Keratinocyte (primary cell): ENCODE results near the gene TFCP2L1. TPM values are rescaled to one million over a fixed set of nuclear protein-coding genes. Genes with fewer than 3 reads are reported as not detected.

Experiments
- DNase-seq: peaks from one replicate; pipeline ENCODE4 v3.0.0-alpha.2; 2011; ENCODE audit warnings: low read depth, missing footprints, low spot score
- FAIRE-seq: peaks from 2 replicates; lab custom pipeline; 2011; peaks lifted over from hg19 to GRCh38; lab: Jason Lieb, UNC
- H2AFZ ChIP-seq: 2 replicates; pipeline ENCODE4 v1.6.0; 2012; ENCODE audit warnings: low read length, control low read depth, inconsistent platforms; ENCODE audit not compliant: control insufficient read depth
- H3K27ac ChIP-seq: 2 replicates; pipeline ENCODE4 v1.5.1; 2011; ENCODE audit warnings: low read length; ENCODE audit not compliant: control insufficient read depth, insufficient read depth
- H3K27me3 ChIP-seq: 3 replicates; pipeline ENCODE4 v1.6.0; 2011; ENCODE audit warnings: low read length; ENCODE audit not compliant: control insufficient read depth, insufficient read depth; ENCODE audit errors: extremely low read depth
- H3K36me3 ChIP-seq, 2 experiments: 2 replicates in 1 of 2; 3 replicates in 1 of 2; pipeline ENCODE4 v1.5.1; 2011; ENCODE audit warnings: low read length in 2 of 2, mild to moderate bottlenecking in 1 of 2; ENCODE audit not compliant: control insufficient read depth in 2 of 2, insufficient read depth in 2 of 2; ENCODE audit errors: extremely low read depth in 1 of 2
- H3K4me1 ChIP-seq: 3 replicates; pipeline ENCODE4 v1.5.1; 2011; ENCODE audit warnings: low read length; ENCODE audit not compliant: control insufficient read depth, insufficient read depth; ENCODE audit errors: extremely low read depth
- H3K4me2 ChIP-seq: 3 replicates; pipeline ENCODE4 v1.6.0; 2011; ENCODE audit warnings: low read depth, low read length; ENCODE audit not compliant: control insufficient read depth, insufficient read depth; ENCODE audit errors: extremely low read depth
- H3K4me3 ChIP-seq, 3 experiments: fragments of 200-600 bp in 1 of 3; sonication (generic) in 1 of 3; 2 replicates in 2 of 3; 3 replicates in 1 of 3; pipeline ENCODE4 v1.5.1; 2011 to 2016; ENCODE audit warnings: low read length in 3 of 3, mild to moderate bottlenecking in 3 of 3, control low read depth in 2 of 3, inconsistent platforms in 1 of 3, low read depth in 1 of 3, mixed read lengths in 1 of 3, mixed run types in 1 of 3, moderate library complexity in 1 of 3; ENCODE audit not compliant: control insufficient read depth in 2 of 3, insufficient read depth in 2 of 3; ENCODE audit errors: extremely low read depth in 1 of 3
- H3K79me2 ChIP-seq: 2 replicates; pipeline ENCODE4 v1.6.0; 2012; ENCODE audit warnings: low read length; ENCODE audit not compliant: control insufficient read depth, insufficient read depth
- H3K9ac ChIP-seq: 3 replicates; pipeline ENCODE4 v1.6.0; 2011; ENCODE audit warnings: low read length; ENCODE audit not compliant: control insufficient read depth, insufficient read depth; ENCODE audit errors: extremely low read depth
- H3K9me1 ChIP-seq: 3 replicates; pipeline ENCODE4 v1.6.0; 2011; ENCODE audit warnings: low read length; ENCODE audit not compliant: control insufficient read depth, insufficient read depth; ENCODE audit errors: extremely low read depth
- H3K9me3 ChIP-seq: 2 replicates; pipeline ENCODE4 v1.5.1; 2012; ENCODE audit warnings: low read depth, low read length; ENCODE audit not compliant: control insufficient read depth
- H4K20me1 ChIP-seq: 3 replicates; pipeline ENCODE4 v1.6.0; 2011; ENCODE audit warnings: low read length; ENCODE audit not compliant: control insufficient read depth, insufficient read depth; ENCODE audit errors: extremely low read depth
- EZH2 ChIP-seq: IDR thresholded peaks from one replicate; pipeline ENCODE4 v1.6.1; 2012; ENCODE audit warnings: inconsistent platforms, mild to moderate bottlenecking, low read length, moderate library complexity
- dilution Hi-C: fragments of 300-500 bp; cut with MboI; formaldehyde crosslinking; loops from one replicate; pipeline ENCODE4 v1.7.0; 2020; ENCODE audit warnings: low sequenced_read_pairs; ENCODE audit not compliant: extremely low pct_ligation_motif_present
- polyA minus RNA-seq, 3 experiments: library from RNA; depleted of rRNA, polyadenylated mRNA; stranded (reverse); fragments of >200 nt; gene quantifications; 1 replicate in 1 of 3; 2 replicates in 1 of 3; 3 replicates in 1 of 3; pipeline ENCODE4 v1.2.3, GENCODE V29; 2011
- polyA plus RNA-seq, 5 experiments: library from polyadenylated mRNA; depleted of rRNA in 3 of 5; stranded (reverse) in 3 of 5; stranded (forward) in 1 of 5; unstranded in 1 of 5; fragments of >200 nt; gene quantifications; 1 replicate in 1 of 5; 2 replicates in 3 of 5; 3 replicates in 1 of 5; pipeline versions ENCODE4 v1.2.1 to v1.2.3, GENCODE V29; 2011 to 2012; ENCODE audit warnings: missing spikeins in 2 of 5, low read depth in 1 of 5, low replicate concordance in 1 of 5
- TF ChIP-seq, protein P1 (sequence below), 3 experiments: IDR thresholded peaks in 1 of 3; conservative IDR thresholded peaks in 1 of 3; optimal IDR thresholded peaks in 1 of 3; 2 replicates in 2 of 3; 3 replicates in 1 of 3; pipeline versions ENCODE3 to v1.5.1; 2011; ENCODE audit warnings: low read length in 3 of 3, mild to moderate bottlenecking in 3 of 3, moderate library complexity in 2 of 3, control low read depth in 1 of 3, inconsistent platforms in 1 of 3; ENCODE audit not compliant: insufficient read depth in 2 of 3; ENCODE audit errors: extremely low read depth in 1 of 3

The TFCP2L1 gene, protein sequence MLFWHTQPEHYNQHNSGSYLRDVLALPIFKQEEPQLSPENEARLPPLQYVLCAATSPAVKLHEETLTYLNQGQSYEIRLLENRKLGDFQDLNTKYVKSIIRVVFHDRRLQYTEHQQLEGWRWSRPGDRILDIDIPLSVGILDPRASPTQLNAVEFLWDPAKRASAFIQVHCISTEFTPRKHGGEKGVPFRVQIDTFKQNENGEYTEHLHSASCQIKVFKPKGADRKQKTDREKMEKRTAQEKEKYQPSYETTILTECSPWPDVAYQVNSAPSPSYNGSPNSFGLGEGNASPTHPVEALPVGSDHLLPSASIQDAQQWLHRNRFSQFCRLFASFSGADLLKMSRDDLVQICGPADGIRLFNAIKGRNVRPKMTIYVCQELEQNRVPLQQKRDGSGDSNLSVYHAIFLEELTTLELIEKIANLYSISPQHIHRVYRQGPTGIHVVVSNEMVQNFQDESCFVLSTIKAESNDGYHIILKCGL
- polyA plus RNA-seq, result 29.4 to 35.8 TPM (median 31.0 TPM) in 3 replicates
- polyA plus RNA-seq (2011; ENCODE audit: low read depth), result 8.6 TPM
- polyA plus RNA-seq (2011; cell fraction: cytosol; rRNA removed), result 18.2 and 20.0 TPM in 2 replicates
- polyA plus RNA-seq (2011; cell fraction: nucleus; rRNA removed), result 50.7 and 56.3 TPM in 2 replicates
- 4.9 and 22.4 TPM in 2 replicates for polyA plus RNA-seq (2012; ENCODE audit: low replicate concordance)
- 69.8 to 337 TPM (median 70.3 TPM) in 3 replicates for polyA minus RNA-seq
- 19.4 TPM for polyA minus RNA-seq (2011; cell fraction: cytosol; rRNA and poly(A)+ RNA removed)
- polyA minus RNA-seq (2011; cell fraction: nucleus; rRNA and poly(A)+ RNA removed), result 18.6 and 41.9 TPM in 2 replicates

DNA sequence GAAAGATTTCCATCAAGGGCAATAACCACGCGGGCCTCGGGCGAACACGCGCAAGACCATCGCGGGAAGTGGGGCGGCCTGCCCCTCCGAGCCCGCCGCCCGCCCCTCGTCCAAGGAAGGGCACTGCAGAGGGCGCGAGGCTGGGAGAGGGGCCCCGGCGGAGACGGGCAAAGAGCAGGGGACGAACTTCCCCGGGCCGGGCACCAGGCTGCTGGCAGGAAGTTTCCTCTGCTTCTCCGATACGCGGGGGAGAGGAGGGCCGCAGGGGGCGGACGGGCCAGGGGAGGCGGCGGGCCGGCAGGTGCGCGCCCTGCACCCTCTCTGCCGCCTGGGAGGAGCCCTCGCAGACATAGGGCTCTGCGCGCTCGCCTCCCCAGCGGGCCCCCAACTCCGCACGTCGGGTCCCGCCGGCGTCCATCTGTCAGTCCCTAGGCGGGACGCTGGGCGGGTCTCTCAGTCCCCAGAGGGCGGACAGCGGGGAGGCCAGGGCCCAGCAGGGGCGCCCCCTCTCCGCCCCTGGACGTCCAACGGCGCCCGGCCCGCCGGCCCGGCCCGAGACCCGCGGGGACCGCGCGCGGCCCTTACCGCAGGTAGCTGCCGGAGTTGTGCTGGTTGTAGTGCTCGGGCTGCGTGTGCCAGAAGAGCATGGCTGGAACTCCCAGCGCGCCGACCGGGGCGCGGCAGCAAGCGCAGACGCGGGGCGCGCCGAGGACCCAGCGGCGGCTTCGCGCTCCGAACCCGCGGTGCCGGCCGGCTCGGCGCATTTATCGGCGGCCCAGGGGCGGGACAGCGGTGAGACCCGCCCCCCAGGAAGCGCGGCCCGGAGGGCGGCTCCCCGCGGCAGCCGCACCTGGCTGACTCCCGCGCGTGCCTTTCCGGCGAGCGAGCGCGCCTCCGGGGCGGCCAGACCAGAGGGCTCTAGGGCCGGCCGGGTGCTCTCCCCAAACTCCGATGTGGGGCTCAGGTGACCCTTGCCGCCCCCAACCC is at the start of gene TFCP2L1:
Gene TFCP2L1, minus strand, starts transcription at position 740 of the 987 bp plus-strand sequence. Its CDS starts 93 bp downstream, at position 647.
- no peaks in the 10 kb centered on the region for H3K27me3 ChIP-seq
- DNase-seq, result no peak
- peaks cover 1 to 2% of the 10 kb centered on the region in 2 experiments for H3K36me3 ChIP-seq
- peak within 1 kb of the TSS; percentile 81 for H3K9ac ChIP-seq
- no peak for FAIRE-seq
- H4K20me1 ChIP-seq, result no peaks in the 10 kb centered on the region
- H3K4me1 ChIP-seq, result peaks cover 24% of the 10 kb centered on the region
- peak within 1 kb of the TSS; percentile 70 to 85 (median 75) for H3K4me3 ChIP-seq
- peak within 1 kb of the TSS; percentile 76 for H2AFZ ChIP-seq
- peak within 1 kb of the TSS; percentile 91 for H3K4me2 ChIP-seq
- dilution Hi-C loops, result no loop called here
- H3K79me2 ChIP-seq, result peaks cover 45% of the 10 kb centered on the region
- H3K9me3 ChIP-seq, result no peaks in the 10 kb centered on the region
- no peak for TF ChIP-seq EZH2
- TF ChIP-seq, protein P1, sequence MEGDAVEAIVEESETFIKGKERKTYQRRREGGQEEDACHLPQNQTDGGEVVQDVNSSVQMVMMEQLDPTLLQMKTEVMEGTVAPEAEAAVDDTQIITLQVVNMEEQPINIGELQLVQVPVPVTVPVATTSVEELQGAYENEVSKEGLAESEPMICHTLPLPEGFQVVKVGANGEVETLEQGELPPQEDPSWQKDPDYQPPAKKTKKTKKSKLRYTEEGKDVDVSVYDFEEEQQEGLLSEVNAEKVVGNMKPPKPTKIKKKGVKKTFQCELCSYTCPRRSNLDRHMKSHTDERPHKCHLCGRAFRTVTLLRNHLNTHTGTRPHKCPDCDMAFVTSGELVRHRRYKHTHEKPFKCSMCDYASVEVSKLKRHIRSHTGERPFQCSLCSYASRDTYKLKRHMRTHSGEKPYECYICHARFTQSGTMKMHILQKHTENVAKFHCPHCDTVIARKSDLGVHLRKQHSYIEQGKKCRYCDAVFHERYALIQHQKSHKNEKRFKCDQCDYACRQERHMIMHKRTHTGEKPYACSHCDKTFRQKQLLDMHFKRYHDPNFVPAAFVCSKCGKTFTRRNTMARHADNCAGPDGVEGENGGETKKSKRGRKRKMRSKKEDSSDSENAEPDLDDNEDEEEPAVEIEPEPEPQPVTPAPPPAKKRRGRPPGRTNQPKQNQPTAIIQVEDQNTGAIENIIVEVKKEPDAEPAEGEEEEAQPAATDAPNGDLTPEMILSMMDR (optimal IDR thresholded peaks at IDR 0.05 in 1 of 3, IDR thresholded peaks at IDR 0.05 in 1 of 3, conservative IDR thresholded peaks at IDR 0.05 in 1 of 3; ENCODE audit: extremely low read depth in 1 of 3, insufficient read depth in 2 of 3, low read length in 3 of 3), result no peak
- peak within 1 kb of the TSS; percentile 65 for H3K27ac ChIP-seq
- no peaks in the 10 kb centered on the region for H3K9me1 ChIP-seq

DNA sequence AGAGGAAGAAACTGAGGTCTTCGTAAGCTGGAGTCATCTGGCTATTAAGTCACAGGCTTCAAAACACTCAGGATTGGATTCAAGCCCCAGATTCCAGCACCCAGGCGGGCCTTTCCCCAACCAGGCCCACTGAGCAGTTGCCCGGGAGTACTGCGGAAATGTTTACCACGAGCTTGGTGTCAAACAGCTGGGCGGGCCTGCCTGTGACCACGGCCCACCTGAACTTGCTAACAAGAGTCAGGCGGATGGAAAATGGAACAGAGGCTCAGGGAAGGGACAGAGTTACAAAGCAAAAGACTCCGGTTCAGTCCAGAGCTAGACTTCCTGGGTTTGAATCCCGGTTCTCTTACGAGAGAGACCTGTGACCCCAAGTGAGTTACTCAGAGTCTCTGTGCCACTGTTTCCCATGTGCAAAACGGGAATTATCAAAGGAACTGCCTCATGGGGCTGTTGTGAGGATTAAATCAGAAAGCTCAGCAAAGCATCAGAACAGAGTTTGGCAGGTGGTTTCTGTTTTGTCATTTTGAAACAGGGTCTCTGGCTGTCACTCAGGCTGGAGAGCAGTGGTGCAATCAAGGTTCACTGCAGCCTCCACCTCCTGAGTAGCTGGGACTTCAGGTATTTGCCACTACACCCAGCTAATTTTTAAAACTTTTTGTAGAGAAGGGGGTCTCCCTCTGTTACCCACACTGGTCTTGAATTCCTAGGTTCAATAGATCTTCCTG is 49.0 kb upstream of the TFCP2L1 start:
- Histone ChIP-seq H4K20me1 (no peaks in the 10 kb centered on the region), H3K4me2 (no peak overlapping the region), H2AFZ (no peak overlapping the region), H3K79me2 (no peaks in the 10 kb centered on the region), H3K9me1 (peaks cover 2% of the 10 kb centered on the region), H3K4me3 (no peak overlapping the region), H3K4me1 (peaks cover 10% of the 10 kb centered on the region), H3K27ac (no peak overlapping the region), H3K27me3 (no peaks in the 10 kb centered on the region), H3K9me3 (no peaks in the 10 kb centered on the region), H3K36me3 (peaks cover under 1 to 1% of the 10 kb centered on the region in 2 experiments), H3K9ac (no peak overlapping the region)
- TF ChIP-seq, protein P1 (optimal IDR thresholded peaks at IDR 0.05 in 1 of 3, IDR thresholded peaks at IDR 0.05 in 1 of 3, conservative IDR thresholded peaks at IDR 0.05 in 1 of 3; ENCODE audit: extremely low read depth in 1 of 3, insufficient read depth in 2 of 3, low read length in 3 of 3), result no peak
- no peak for TF ChIP-seq EZH2
- DNase-seq (no peak), FAIRE-seq (no peak)
- dilution Hi-C loops, result no loop called here
